ENCODE results near the gene YIPF3. TPM values are rescaled to one million over a fixed set of nuclear protein-coding genes. Genes with fewer than 3 reads are reported as not detected.
"Not testable (repeated sequence)": the region's sequence is repeated elsewhere in the genome, so short reads cannot be mapped to it uniquely, and the experiment has no call there.

YIPF3 gene
- total RNA-seq, 1 experiment from 2014 or later, result 91.3 TPM

GRCh38 chr6:43500921-43501320 lies 15.8 kb downstream of the YIPF3 start:
- ChIA-PET CTCF (no interaction called here), POLR2A (ENCODE audit: unreplicated experiment) (no interaction called here)
- Histone ChIP-seq H4K20me1 (ENCODE audit: insufficient read depth) (0 out of 2 replicates have a peak, but pooled peaks cover under 1% of the 10 kb centered on the region), H3K9me2 (ENCODE audit: insufficient read depth) (no peaks in the 10 kb centered on the region), H3K27me3 (ENCODE audit: insufficient read depth, low read depth) (no peaks in the 10 kb centered on the region), H3K4me2 (no peak overlapping the region), H3K9me3 (ENCODE audit: insufficient read depth, low read depth) (no peaks in the 10 kb centered on the region), H3K4me3 (no peak overlapping the region), H3K27ac (no peak overlapping the region), H3K4me1 (replicated peaks; ENCODE audit: insufficient read depth) (peaks cover 14% of the 10 kb centered on the region), H3F3A (ENCODE audit: insufficient read depth, low read depth) (peaks cover 19% of the 10 kb centered on the region; the same call in 1 of the 2 replicates), H2AFZ (no peak overlapping the region), H3K79me2 (ENCODE audit: low read depth) (peaks cover 4% of the 10 kb centered on the region; the same call in 1 of the 2 replicates), H3K36me3 (ENCODE audit: low read depth) (peaks cover 15% of the 10 kb centered on the region; the same call in 1 of the 2 replicates)
- DNase-seq, result no peak
- BruUV-seq (replicated peaks), result no TSS peak
- intact Hi-C loops (cut with micrococcal nuclease; ENCODE audit: unreplicated experiment), result no loop called here
- no peak for TF ChIP-seq EZH2 (IDR thresholded peaks at IDR 0.05; ENCODE audit: low read depth)
- no peak for TF ChIP-seq CTCF (conservative IDR thresholded peaks at IDR 0.05)

- Histone ChIP-seq H3K4me1 (replicated peaks; ENCODE audit: insufficient read depth) (peaks cover 28% of the 10 kb centered on the region), H3K27me3 (ENCODE audit: insufficient read depth, low read depth) (no peaks in the 10 kb centered on the region), H3K4me3 (no peak overlapping the region), H3K9me3 (ENCODE audit: insufficient read depth, low read depth) (no peaks in the 10 kb centered on the region), H3K9me2 (ENCODE audit: insufficient read depth) (no peaks in the 10 kb centered on the region), H4K20me1 (ENCODE audit: insufficient read depth) (0 out of 2 replicates have a peak, but pooled peaks cover 5% of the 10 kb centered on the region), H3K79me2 (ENCODE audit: low read depth) (peaks cover 4% of the 10 kb centered on the region; the same call in 1 of the 2 replicates), H2AFZ (no peak overlapping the region), H3K4me2 (no peak overlapping the region), H3K27ac (no peak overlapping the region), H3K36me3 (ENCODE audit: low read depth) (peaks cover 15% of the 10 kb centered on the region; the same call in 1 of the 2 replicates), H3F3A (ENCODE audit: insufficient read depth, low read depth) (peaks cover 27% of the 10 kb centered on the region; the same call in 1 of the 2 replicates)
- CTCF ChIA-PET, result no interaction called here
- no TSS peak for BruUV-seq (replicated peaks)
- POLR2A ChIA-PET (ENCODE audit: unreplicated experiment), result no interaction called here
- intact Hi-C loops (cut with micrococcal nuclease; ENCODE audit: unreplicated experiment), result loop anchor here (5.0 to 10.0 kb wide), 3 partner anchors 64 to 324 kb away; partner anchors contain the start of genes CRIP3 and SRF
- DNase-seq, result no peak
- TF ChIP-seq EZH2 (IDR thresholded peaks at IDR 0.05; ENCODE audit: low read depth) (no peak), CTCF (conservative IDR thresholded peaks at IDR 0.05) (no peak)
Measured at GRCh38 chr6:43499028-43499815, 17.5 kb downstream of the YIPF3 start.

- H3K4me3 ChIP-seq; H3K27me3 ChIP-seq (ENCODE audit: insufficient read depth, low read depth); H3K4me2 ChIP-seq; H3K9me3 ChIP-seq (ENCODE audit: insufficient read depth, low read depth); BruUV-seq (replicated peaks); H4K20me1 ChIP-seq (ENCODE audit: insufficient read depth); H3K9me2 ChIP-seq (ENCODE audit: insufficient read depth); H2AFZ ChIP-seq; H3K27ac ChIP-seq; DNase-seq; H3K79me2 ChIP-seq (ENCODE audit: low read depth): not testable (repeated sequence)
- POLR2A ChIA-PET (ENCODE audit: unreplicated experiment), result interaction anchor here (0.6 kb wide), 1 partner anchor 62 kb away, joined by 3 read pairs; no protein-coding TSS in a partner anchor
- CTCF ChIA-PET, result interaction anchor here (0.5 to 1.4 kb wide), 2 partner anchors 38 to 44 kb away, joined by 3 read pairs; no protein-coding TSS in a partner anchor
- intact Hi-C loops (cut with micrococcal nuclease; ENCODE audit: unreplicated experiment), result loop anchor here (5.0 to 10.0 kb wide), 3 partner anchors 63 to 323 kb away; partner anchors contain the start of genes CRIP3 and SRF
- peaks cover 27% of the 10 kb centered on the region; the same call in 1 of the 2 replicates for H3F3A ChIP-seq (ENCODE audit: insufficient read depth, low read depth)
- H3K36me3 ChIP-seq (ENCODE audit: low read depth), result peaks cover 15% of the 10 kb centered on the region; the same call in 1 of the 2 replicates
- peaks cover 28% of the 10 kb centered on the region for H3K4me1 ChIP-seq (replicated peaks; ENCODE audit: insufficient read depth)
Measured at GRCh38 chr6:43498291-43498690, 18.4 kb downstream of the YIPF3 start.

Measured in PC-9 (cell line).